CD4-positive, alpha-beta T cell (primary cell): ENCODE measurements around the gene CLRN3. TPM values are rescaled to one million over a fixed set of nuclear protein-coding genes. Genes with fewer than 3 reads are reported as not detected.

Source experiments
- ATAC-seq: fragments of 200-7000 bp; cut with Tn5 transposase; one replicate; pipeline ENCODE4 v1.10.0; 2022; ENCODE audit warnings: mild to moderate bottlenecking; ENCODE audit not compliant: poor library complexity
- CTCF ChIA-PET: fragments of 350-600 bp; sonication (Branson Sonifier 250); formaldehyde crosslinking; loops from one replicate; lab custom pipeline; 2021; ENCODE audit warnings: antibody characterized with exemption, inconsistent platforms; lab: Charles Lee
- POLR2A ChIA-PET: fragments of 350-600 bp; sonication (Branson Sonifier 250); formaldehyde crosslinking; loops from one replicate; lab custom pipeline; 2021; ENCODE audit warnings: antibody characterized with exemption, inconsistent platforms; lab: Charles Lee
- DNase-seq, 14 experiments: peaks; one replicate each; pipeline ENCODE4 v3.0.0-alpha.2; 2013 to 2020; ENCODE audit warnings: mixed read lengths in 2 of 14
- H3K27ac ChIP-seq, 2 donors: one replicate each; pipeline versions ENCODE4 v1.5.1 to v1.7.0; 2013; ENCODE audit warnings: low read length in 2 of 2, low read depth in 1 of 2, mild to moderate bottlenecking in 1 of 2
- H3K27me3 ChIP-seq, 2 experiments: 1 replicate in 1 of 2; 2 replicates in 1 of 2; pipeline versions ENCODE4 v1.6.1 to v1.7.0; 2013; ENCODE audit warnings: low read length in 2 of 2, control low read depth in 1 of 2, mild to moderate bottlenecking in 1 of 2, moderate library complexity in 1 of 2; ENCODE audit not compliant: insufficient read depth in 2 of 2, control insufficient read depth in 1 of 2
- H3K36me3 ChIP-seq: one replicate; pipeline ENCODE4 v1.6.1; 2013; ENCODE audit warnings: low read length, control low read depth; ENCODE audit not compliant: insufficient read depth
- H3K4me1 ChIP-seq: one replicate; pipeline ENCODE4 v1.6.1; 2013; ENCODE audit warnings: low read length, control low read depth; ENCODE audit not compliant: insufficient read depth
- H3K4me3 ChIP-seq: one replicate; pipeline ENCODE4 v1.5.1; 2013; ENCODE audit warnings: mild to moderate bottlenecking, low read length, moderate library complexity
- H3K9me3 ChIP-seq, 2 experiments: 1 replicate in 1 of 2; 2 replicates in 1 of 2; pipeline versions ENCODE4 v1.6.1 to v1.7.0; 2013; ENCODE audit warnings: low read length in 2 of 2, mild to moderate bottlenecking in 2 of 2, control low read depth in 1 of 2, moderate library complexity in 1 of 2; ENCODE audit not compliant: control insufficient read depth in 1 of 2, insufficient read depth in 1 of 2
- H3K27ac Mint-ChIP-seq: one replicate; pipeline ENCODE4 v1.8.0; 2020; ENCODE audit warnings: mixed read lengths
- H3K27me3 Mint-ChIP-seq: one replicate; pipeline ENCODE4 v1.8.0; 2021; ENCODE audit warnings: mixed read lengths
- H3K36me3 Mint-ChIP-seq: one replicate; pipeline ENCODE4 v1.8.0; 2021; ENCODE audit warnings: low read depth, mixed read lengths
- H3K4me1 Mint-ChIP-seq: one replicate; pipeline ENCODE4 v1.8.0; 2021; ENCODE audit warnings: low read depth, mixed read lengths
- H3K4me3 Mint-ChIP-seq: one replicate; pipeline ENCODE4 v1.8.0; 2020; ENCODE audit warnings: mild to moderate bottlenecking, mixed read lengths
- H3K9me3 Mint-ChIP-seq: one replicate; pipeline ENCODE4 v1.8.0; 2020; ENCODE audit warnings: mixed read lengths
- intact Hi-C, 2 experiments: fragments of 100-400 bp; cut with DNase I in 1 of 2; cut with micrococcal nuclease in 1 of 2; formaldehyde crosslinking; loops; one replicate each; pipeline versions ENCODE4 v1.15.1 to v1.9.0; 2023 to 2025; cut with DNase I, micrococcal nuclease
- total RNA-seq, 174 experiments: library from RNA in 2 of 174; stranded (reverse) in 2 of 174; gene quantifications; one replicate each; pipeline ENCODE4 v1.2.3 and lab custom pipeline; 2021 to 2026
- TF ChIP-seq, protein P1 (sequence below): fragments of 200-600 bp; IDR thresholded peaks from one replicate; pipeline ENCODE4 v1.8.0; 2022; ENCODE audit warnings: antibody characterized with exemption, mild to moderate bottlenecking

The CLRN3 gene
- total RNA-seq, 2 experiments from 2014 or later: not detected

GRCh38 chr10:127909716-127910463 is 17.1 kb upstream of the CLRN3 start:
- TF ChIP-seq, protein P1, sequence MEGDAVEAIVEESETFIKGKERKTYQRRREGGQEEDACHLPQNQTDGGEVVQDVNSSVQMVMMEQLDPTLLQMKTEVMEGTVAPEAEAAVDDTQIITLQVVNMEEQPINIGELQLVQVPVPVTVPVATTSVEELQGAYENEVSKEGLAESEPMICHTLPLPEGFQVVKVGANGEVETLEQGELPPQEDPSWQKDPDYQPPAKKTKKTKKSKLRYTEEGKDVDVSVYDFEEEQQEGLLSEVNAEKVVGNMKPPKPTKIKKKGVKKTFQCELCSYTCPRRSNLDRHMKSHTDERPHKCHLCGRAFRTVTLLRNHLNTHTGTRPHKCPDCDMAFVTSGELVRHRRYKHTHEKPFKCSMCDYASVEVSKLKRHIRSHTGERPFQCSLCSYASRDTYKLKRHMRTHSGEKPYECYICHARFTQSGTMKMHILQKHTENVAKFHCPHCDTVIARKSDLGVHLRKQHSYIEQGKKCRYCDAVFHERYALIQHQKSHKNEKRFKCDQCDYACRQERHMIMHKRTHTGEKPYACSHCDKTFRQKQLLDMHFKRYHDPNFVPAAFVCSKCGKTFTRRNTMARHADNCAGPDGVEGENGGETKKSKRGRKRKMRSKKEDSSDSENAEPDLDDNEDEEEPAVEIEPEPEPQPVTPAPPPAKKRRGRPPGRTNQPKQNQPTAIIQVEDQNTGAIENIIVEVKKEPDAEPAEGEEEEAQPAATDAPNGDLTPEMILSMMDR: no peak
- no peak for DNase-seq
- Mint-ChIP-seq H3K36me3 (no peaks in the 10 kb centered on the region), H3K9me3 (no peaks in the 10 kb centered on the region), H3K27me3 (peaks cover 21% of the 10 kb centered on the region), H3K4me3 (peak overlapping the region; percentile 43), H3K27ac (no peak overlapping the region), H3K4me1 (no peaks in the 10 kb centered on the region)
- Histone ChIP-seq H3K27me3 (peaks cover 7 to 16% of the 10 kb centered on the region in 2 experiments), H3K4me3 (no peak overlapping the region), H3K4me1 (peaks cover 6% of the 10 kb centered on the region), H3K36me3 (no peaks in the 10 kb centered on the region), H3K9me3 (no peaks in the 10 kb centered on the region), H3K27ac (no peak overlapping the region)
- ATAC-seq: no peak
- intact Hi-C loops: no loop called here
- ChIA-PET CTCF (no interaction called here), POLR2A (no interaction called here)

DNA sequence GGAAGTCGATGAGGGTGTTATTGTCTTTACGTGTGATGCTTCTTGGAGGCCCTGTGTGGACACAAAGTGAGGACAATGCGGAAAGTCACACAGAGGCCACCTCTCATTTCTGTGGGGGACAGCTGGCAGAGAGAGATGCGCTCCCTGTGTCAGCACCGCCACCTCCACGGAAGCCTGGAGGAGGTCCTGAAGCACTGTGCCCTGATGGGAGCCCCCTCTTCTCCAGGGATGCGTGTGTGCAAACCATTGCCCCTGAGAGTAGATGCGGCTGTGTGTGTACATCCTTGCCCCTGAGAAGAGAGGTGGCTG is 16.2 kb upstream of the CLRN3 start:
- no peaks in the 10 kb centered on the region for H3K4me1 Mint-ChIP-seq
- POLR2A ChIA-PET: no interaction called here
- TF ChIP-seq, protein P1: no peak
- no peak for DNase-seq
- H3K36me3 Mint-ChIP-seq: no peaks in the 10 kb centered on the region
- Histone ChIP-seq H3K36me3 (no peaks in the 10 kb centered on the region), H3K27me3 (peaks cover 7 to 16% of the 10 kb centered on the region in 2 experiments), H3K9me3 (no peaks in the 10 kb centered on the region), H3K4me1 (peaks cover 6% of the 10 kb centered on the region), H3K4me3 (no peak overlapping the region), H3K27ac (no peak overlapping the region)
- no peak for ATAC-seq
- intact Hi-C loops: no loop called here
- no peak overlapping the region for H3K27ac Mint-ChIP-seq
- peak overlapping the region; percentile 30 for H3K4me3 Mint-ChIP-seq
- H3K9me3 Mint-ChIP-seq: no peaks in the 10 kb centered on the region
- CTCF ChIA-PET: no interaction called here
- H3K27me3 Mint-ChIP-seq: peaks cover 29% of the 10 kb centered on the region

GRCh38 chr10:127908106-127908958 is 15.6 kb upstream of the CLRN3 start:
- H3K27ac ChIP-seq: no peak overlapping the region
- H3K9me3 ChIP-seq: no peaks in the 10 kb centered on the region
- Mint-ChIP-seq H3K27me3 (peaks cover 32% of the 10 kb centered on the region), H3K4me1 (no peaks in the 10 kb centered on the region), H3K4me3 (peak overlapping the region; percentile 30), H3K9me3 (no peaks in the 10 kb centered on the region), H3K27ac (no peak overlapping the region), H3K36me3 (no peaks in the 10 kb centered on the region)
- ChIA-PET CTCF (interaction anchor here (1.0 to 1.3 kb wide), 2 partner anchors 103 to 105 kb away, joined by 3 read pairs; no protein-coding TSS in a partner anchor), POLR2A (no interaction called here)
- H3K36me3 ChIP-seq: no peaks in the 10 kb centered on the region
- intact Hi-C loops: no loop called here
- H3K27me3 ChIP-seq: peaks cover 7 to 16% of the 10 kb centered on the region in 2 experiments
- ATAC-seq (no peak), DNase-seq (no peak)
- H3K4me1 ChIP-seq: peaks cover 6% of the 10 kb centered on the region
- TF ChIP-seq, protein P1: no peak
- H3K4me3 ChIP-seq: peak overlapping the region; percentile 16
